Measurements from ENCODE around the gene PDE6A. TPM values are rescaled to one million over a fixed set of nuclear protein-coding genes. Genes with fewer than 3 reads are reported as not detected.
A peak's percentile ranks its signal among the peaks of the same experiment; 100 is the strongest.

PDE6A gene
- total and polyA plus RNA-seq, 9 of the 15 experiments (the other 6 are each of a cell fraction or from before 2014, with no cell fraction given) = 0.01 to 0.04 (median 0.01) TPM; not detected in 6

- no peak for TF ChIP-seq PRPF4 (IDR thresholded peaks at IDR 0.05; ENCODE audit: insufficient read depth, low read depth, low read length, poor library complexity, severe bottlenecking)
- TF ChIP-seq USF2 (CRISPR knock-in tag; IDR thresholded peaks at IDR 0.05) = peak; percentile 99
- TF ChIP-seq ERF (CRISPR knock-in tag; IDR thresholded peaks at IDR 0.05) = no peak
- TF ChIP-seq CGGBP1 (CRISPR knock-in tag; IDR thresholded peaks at IDR 0.05) = no peak
- TF ChIP-seq, protein P1, sequence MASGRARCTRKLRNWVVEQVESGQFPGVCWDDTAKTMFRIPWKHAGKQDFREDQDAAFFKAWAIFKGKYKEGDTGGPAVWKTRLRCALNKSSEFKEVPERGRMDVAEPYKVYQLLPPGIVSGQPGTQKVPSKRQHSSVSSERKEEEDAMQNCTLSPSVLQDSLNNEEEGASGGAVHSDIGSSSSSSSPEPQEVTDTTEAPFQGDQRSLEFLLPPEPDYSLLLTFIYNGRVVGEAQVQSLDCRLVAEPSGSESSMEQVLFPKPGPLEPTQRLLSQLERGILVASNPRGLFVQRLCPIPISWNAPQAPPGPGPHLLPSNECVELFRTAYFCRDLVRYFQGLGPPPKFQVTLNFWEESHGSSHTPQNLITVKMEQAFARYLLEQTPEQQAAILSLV (tag; IDR thresholded peaks at IDR 0.05) = no peak
- TF ChIP-seq ZNF584 (CRISPR knock-in tag; IDR thresholded peaks at IDR 0.05; ENCODE audit: low read depth) = no peak; the same call in 1 of the 2 replicates
- TF ChIP-seq TFAM (CRISPR knock-in tag; conservative IDR thresholded peaks at IDR 0.05) = no peak
- TF ChIP-seq HBP1 (CRISPR knock-in tag; IDR thresholded peaks at IDR 0.05) = no peak
- peak in 1 of 2 experiments; percentile 65; a peak in 2 of 4 replicates for TF ChIP-seq SIN3A (IDR thresholded peaks at IDR 0.05; ENCODE audit: borderline replicate concordance in 2 of 2, control insufficient read depth in 1 of 2, low read depth in 2 of 2, low read length in 2 of 2)
- TF ChIP-seq ZBTB1 (CRISPR knock-in tag; IDR thresholded peaks at IDR 0.05; ENCODE audit: borderline replicate concordance, low read depth) = no peak
- TF ChIP-seq SIRT6 (IDR thresholded peaks at IDR 0.05; ENCODE audit: low read depth, low read length) = no peak
- no peak for TF ChIP-seq ZNF165 (CRISPR knock-in tag; IDR thresholded peaks at IDR 0.05; ENCODE audit: borderline replicate concordance)
- TF ChIP-seq ARNT (IDR thresholded peaks at IDR 0.05) = no peak
- TF ChIP-seq SOX6 (IDR thresholded peaks at IDR 0.05) = peak; percentile 32; the same call in 1 of the 2 replicates
- no peak for TF ChIP-seq C11orf30 (IDR thresholded peaks at IDR 0.05; ENCODE audit: low read depth)
- TF ChIP-seq TCF7L2 (IDR thresholded peaks at IDR 0.05; ENCODE audit: low read depth, low read length) = no peak
- no peak for TF ChIP-seq NFXL1 (CRISPR knock-in tag; IDR thresholded peaks at IDR 0.05)
- TF ChIP-seq FOXA3 (CRISPR knock-in tag; conservative IDR thresholded peaks at IDR 0.05 in 1 of 2, IDR thresholded peaks at IDR 0.05 in 1 of 2) = peak in 1 of 2 experiments; percentile 77; a peak in 1 of 4 replicates
- no peak for TF ChIP-seq TAF7 (tag; IDR thresholded peaks at IDR 0.05)
- TF ChIP-seq HINFP (tag; conservative IDR thresholded peaks at IDR 0.05; ENCODE audit: low read depth) = no peak
- no peak for TF ChIP-seq RBM39 (optimal IDR thresholded peaks at IDR 0.05; ENCODE audit: low read depth, low read length)
Observed at GRCh38 chr5:149960272-149961185, 15.9 kb upstream of the PDE6A start, which contains the start of gene SLC26A2 (continued).
